ENCODE measurements around the gene DPYD. TPM values are rescaled to one million over a fixed set of nuclear protein-coding genes. Genes with fewer than 3 reads are reported as not detected.

DPYD gene
- total and polyA plus RNA-seq, 10 of the 15 experiments (the other 5 are each of a cell fraction or from before 2014, with no cell fraction given), result 5.7 to 23.8 (median 10.2) TPM

DNA sequence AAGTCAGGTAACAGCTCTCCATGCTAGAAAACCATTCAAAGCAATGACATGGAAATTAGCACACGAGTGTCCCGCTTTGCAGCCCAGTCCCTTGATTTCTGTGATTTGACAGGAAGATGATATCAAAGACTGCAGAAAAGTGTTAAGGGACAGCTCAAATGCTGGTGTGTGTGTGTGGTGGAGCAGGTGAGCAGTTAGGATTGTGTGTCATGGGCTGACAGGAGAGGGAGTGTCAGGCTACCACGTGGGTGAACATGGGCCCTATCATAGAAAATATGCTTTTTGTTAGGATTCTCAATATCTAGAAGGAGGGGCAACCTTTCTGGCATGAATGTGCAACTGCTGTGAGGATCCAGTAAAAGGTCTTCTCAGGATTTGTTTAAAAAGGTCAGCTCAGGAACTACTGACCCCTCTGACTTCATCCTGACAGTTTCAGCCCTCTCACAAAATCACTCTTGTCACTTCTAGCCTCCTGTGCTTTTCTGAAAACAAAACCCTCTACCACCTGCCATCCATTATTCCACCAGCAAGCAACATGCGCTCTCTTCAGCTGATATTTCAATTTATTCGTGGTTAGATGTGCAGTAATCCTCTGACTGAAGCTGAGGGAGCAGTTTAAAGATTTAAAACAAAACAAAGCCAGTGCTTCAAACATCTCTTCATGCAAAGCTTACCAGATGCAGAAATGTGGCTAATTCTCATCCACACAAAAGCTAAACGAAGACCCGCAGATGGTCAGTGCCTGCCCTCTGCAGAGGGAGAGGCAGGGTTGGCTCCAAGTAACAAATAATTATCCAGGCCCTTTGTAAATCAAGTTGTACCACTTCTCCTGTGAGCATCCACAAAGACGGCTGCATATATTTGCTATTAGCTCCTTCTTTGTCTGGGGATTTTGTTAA, 801.3 kb downstream of the DPYD start:
- in situ Hi-C loops (cut with MboI), result no loop called here

More for the DNA sequence above, 801.3 kb downstream of the DPYD start:
- H2AFZ ChIP-seq (ENCODE audit: control insufficient read depth, low read depth, low read length), result no peak overlapping the region
- H3K79me2 ChIP-seq (ENCODE audit: control insufficient read depth, insufficient read depth, low read length), result no peaks in the 10 kb centered on the region
- H3K4me3 ChIP-seq, result no peak overlapping the region
- H3K9me3 ChIP-seq (replicated peaks; ENCODE audit: control insufficient read depth, insufficient read depth, low read length), result no peaks in the 10 kb centered on the region
- no peaks in the 10 kb centered on the region for H3K4me1 ChIP-seq (ENCODE audit: control insufficient read depth, insufficient read depth, low read length)
- ChIA-PET SMC1A (ENCODE audit: uncharacterized antibody, unreplicated experiment) (interaction anchor here (0.7 kb wide), 1 partner anchor 156 kb away, joined by 5 read pairs; no protein-coding TSS in a partner anchor), CTCF (interaction anchor here (0.8 to 1.2 kb wide), 3 partner anchors 15 to 124 kb away, joined by 3 to 4 read pairs (median 3); no protein-coding TSS in a partner anchor), POLR2A (no interaction called here), RAD21 (ENCODE audit: unreplicated experiment) (interaction anchor here (0.6 kb wide), 1 partner anchor 146 kb away, joined by 3 read pairs; no protein-coding TSS in a partner anchor)
- ATAC-seq (no peak), DNase-seq (ENCODE audit: low read depth, low spot score) (no peak), FAIRE-seq (no peak)
- H3K27me3 ChIP-seq (replicated peaks in 1 of 2; ENCODE audit: control insufficient read depth in 2 of 2, insufficient read depth in 2 of 2, low read length in 1 of 2), result no peaks in the 10 kb centered on the region
- no peak overlapping the region for H3K27ac ChIP-seq (ENCODE audit: control insufficient read depth, insufficient read depth)
- no TSS peak for BruUV-seq (replicated peaks)
- H3K9ac ChIP-seq (ENCODE audit: control insufficient read depth, insufficient read depth, low read length), result no peak overlapping the region
- H4K20me1 ChIP-seq (ENCODE audit: control insufficient read depth, insufficient read depth), result no peaks in the 10 kb centered on the region
- TF ChIP-seq TCF7 (IDR thresholded peaks at IDR 0.05; ENCODE audit: borderline replicate concordance) (no peak), NFIC (IDR thresholded peaks at IDR 0.05; ENCODE audit: low read depth, low read length) (no peak), FOS (IDR thresholded peaks at IDR 0.05; ENCODE audit: borderline replicate concordance, extremely low read depth, insufficient read length) (no peak), ZSCAN29 (IDR thresholded peaks at IDR 0.05) (no peak), MEF2B (IDR thresholded peaks at IDR 0.05; ENCODE audit: partially characterized antibody, poor library complexity, severe bottlenecking) (no peak), JUNB (IDR thresholded peaks at IDR 0.05) (no peak), RELA (IDR thresholded peaks at IDR 0.05; ENCODE audit: borderline replicate concordance, partially characterized antibody) (no peak), IKZF2 (IDR thresholded peaks at IDR 0.05) (no peak), KDM1A (IDR thresholded peaks at IDR 0.05; ENCODE audit: borderline replicate concordance) (no peak), DPF2 (IDR thresholded peaks at IDR 0.05) (no peak), ZBED1 (IDR thresholded peaks at IDR 0.05; ENCODE audit: borderline replicate concordance) (no peak), NFYA (IDR thresholded peaks at IDR 0.05; ENCODE audit: borderline replicate concordance, low read depth, low read length) (no peak), SP1 (IDR thresholded peaks at IDR 0.05; ENCODE audit: low read depth, low read length) (no peak), STAT1 (conservative IDR thresholded peaks at IDR 0.05) (no peak), TBL1XR1 (IDR thresholded peaks at IDR 0.05; ENCODE audit: low read depth, low read length) (no peak), YBX1 (IDR thresholded peaks at IDR 0.05) (no peak)
- TF ChIP-seq, protein P1, sequence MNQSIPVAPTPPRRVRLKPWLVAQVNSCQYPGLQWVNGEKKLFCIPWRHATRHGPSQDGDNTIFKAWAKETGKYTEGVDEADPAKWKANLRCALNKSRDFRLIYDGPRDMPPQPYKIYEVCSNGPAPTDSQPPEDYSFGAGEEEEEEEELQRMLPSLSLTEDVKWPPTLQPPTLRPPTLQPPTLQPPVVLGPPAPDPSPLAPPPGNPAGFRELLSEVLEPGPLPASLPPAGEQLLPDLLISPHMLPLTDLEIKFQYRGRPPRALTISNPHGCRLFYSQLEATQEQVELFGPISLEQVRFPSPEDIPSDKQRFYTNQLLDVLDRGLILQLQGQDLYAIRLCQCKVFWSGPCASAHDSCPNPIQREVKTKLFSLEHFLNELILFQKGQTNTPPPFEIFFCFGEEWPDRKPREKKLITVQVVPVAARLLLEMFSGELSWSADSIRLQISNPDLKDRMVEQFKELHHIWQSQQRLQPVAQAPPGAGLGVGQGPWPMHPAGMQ (IDR thresholded peaks at IDR 0.05; ENCODE audit: borderline replicate concordance), result no peak
- TF ChIP-seq, protein P2, sequence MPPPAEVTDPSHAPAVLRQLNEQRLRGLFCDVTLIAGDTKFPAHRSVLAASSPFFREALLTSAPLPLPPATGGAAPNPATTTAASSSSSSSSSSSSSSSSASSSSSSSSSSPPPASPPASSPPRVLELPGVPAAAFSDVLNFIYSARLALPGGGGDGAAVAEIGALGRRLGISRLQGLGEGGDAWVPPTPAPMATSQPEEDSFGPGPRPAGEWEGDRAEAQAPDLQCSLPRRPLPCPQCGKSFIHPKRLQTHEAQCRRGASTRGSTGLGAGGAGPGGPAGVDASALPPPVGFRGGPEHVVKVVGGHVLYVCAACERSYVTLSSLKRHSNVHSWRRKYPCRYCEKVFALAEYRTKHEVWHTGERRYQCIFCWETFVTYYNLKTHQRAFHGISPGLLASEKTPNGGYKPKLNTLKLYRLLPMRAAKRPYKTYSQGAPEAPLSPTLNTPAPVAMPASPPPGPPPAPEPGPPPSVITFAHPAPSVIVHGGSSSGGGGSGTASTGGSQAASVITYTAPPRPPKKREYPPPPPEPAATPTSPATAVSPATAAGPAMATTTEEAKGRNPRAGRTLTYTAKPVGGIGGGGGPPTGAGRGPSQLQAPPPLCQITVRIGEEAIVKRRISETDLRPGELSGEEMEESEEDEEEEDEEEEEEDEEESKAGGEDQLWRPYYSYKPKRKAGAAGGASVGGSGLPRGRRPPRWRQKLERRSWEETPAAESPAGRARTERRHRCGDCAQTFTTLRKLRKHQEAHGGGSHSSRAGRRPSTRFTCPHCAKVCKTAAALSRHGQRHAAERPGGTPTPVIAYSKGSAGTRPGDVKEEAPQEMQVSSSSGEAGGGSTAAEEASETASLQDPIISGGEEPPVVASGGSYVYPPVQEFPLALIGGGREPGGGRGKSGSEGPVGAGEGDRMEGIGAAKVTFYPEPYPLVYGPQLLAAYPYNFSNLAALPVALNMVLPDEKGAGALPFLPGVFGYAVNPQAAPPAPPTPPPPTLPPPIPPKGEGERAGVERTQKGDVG (CRISPR knock-in tag; IDR thresholded peaks at IDR 0.05), result no peak
- TF ChIP-seq, protein P3, sequence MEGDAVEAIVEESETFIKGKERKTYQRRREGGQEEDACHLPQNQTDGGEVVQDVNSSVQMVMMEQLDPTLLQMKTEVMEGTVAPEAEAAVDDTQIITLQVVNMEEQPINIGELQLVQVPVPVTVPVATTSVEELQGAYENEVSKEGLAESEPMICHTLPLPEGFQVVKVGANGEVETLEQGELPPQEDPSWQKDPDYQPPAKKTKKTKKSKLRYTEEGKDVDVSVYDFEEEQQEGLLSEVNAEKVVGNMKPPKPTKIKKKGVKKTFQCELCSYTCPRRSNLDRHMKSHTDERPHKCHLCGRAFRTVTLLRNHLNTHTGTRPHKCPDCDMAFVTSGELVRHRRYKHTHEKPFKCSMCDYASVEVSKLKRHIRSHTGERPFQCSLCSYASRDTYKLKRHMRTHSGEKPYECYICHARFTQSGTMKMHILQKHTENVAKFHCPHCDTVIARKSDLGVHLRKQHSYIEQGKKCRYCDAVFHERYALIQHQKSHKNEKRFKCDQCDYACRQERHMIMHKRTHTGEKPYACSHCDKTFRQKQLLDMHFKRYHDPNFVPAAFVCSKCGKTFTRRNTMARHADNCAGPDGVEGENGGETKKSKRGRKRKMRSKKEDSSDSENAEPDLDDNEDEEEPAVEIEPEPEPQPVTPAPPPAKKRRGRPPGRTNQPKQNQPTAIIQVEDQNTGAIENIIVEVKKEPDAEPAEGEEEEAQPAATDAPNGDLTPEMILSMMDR (IDR thresholded peaks at IDR 0.05 in 2 of 3, conservative IDR thresholded peaks at IDR 0.05 in 1 of 3; ENCODE audit: control insufficient read depth in 2 of 3, extremely low read depth in 1 of 3, insufficient read depth in 1 of 3, low read depth in 3 of 3, low read length in 3 of 3), result no peak
- 26% methylated on average over 8 of the region's 8 CpGs for WGBS (ENCODE audit: insufficient coverage, insufficient replicate concordance, low lambda C conversion rate, missing lambda C conversion rate)
- no peak overlapping the region for H3K4me2 ChIP-seq (ENCODE audit: control insufficient read depth, insufficient read depth)
- H3K36me3 ChIP-seq (ENCODE audit: control insufficient read depth in 2 of 2, insufficient read depth in 2 of 2, low read length in 1 of 2), result no peaks in the 10 kb centered on the region
- intact Hi-C loops (cut with micrococcal nuclease; ENCODE audit: unreplicated experiment), result no loop called here

Data from GM12878 (cell line).